ENCODE results near the gene COPRS. TPM values are rescaled to one million over a fixed set of nuclear protein-coding genes. Genes with fewer than 3 reads are reported as not detected.

Gene COPRS
- total and polyA plus RNA-seq, 4 donors = 15.4 to 50.6 (median 27.6) TPM

DNA sequence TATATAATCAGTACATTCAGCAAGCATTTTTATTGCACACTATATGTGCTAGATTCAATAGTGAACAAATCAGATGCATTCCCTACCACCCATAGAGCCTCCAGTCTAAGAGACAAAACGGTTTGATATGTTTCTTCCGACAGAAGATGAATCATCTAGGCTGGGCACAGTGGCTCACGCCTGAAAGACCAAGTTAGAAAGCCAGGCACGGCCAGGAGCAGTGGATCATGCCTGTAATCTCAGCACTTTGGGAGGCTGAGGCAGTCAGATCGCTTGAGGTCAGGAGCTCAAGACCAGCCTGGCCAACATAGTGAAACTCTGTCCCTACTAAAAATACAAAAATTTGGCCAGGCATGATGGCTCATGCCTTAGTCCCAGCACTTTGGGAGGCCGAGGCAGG, 18.3 kb upstream of the COPRS start:
- Histone ChIP-seq H3K36me3 (ENCODE audit: control insufficient read depth in 4 of 4, insufficient read depth in 3 of 4, low read depth in 1 of 4, low read length in 3 of 4) (peaks cover 20 to 63% (median 33%) of the 10 kb centered on the region in 4 donors), H3K9me3 (ENCODE audit: control insufficient read depth in 4 of 4, low read length in 3 of 4) (no peaks in the 10 kb centered on the region), H3K27me3 (ENCODE audit: control insufficient read depth in 4 of 4, insufficient read depth in 4 of 4, low read length in 3 of 4) (no peaks in the 10 kb centered on the region), H3K27ac (ENCODE audit: low read depth in 1 of 2, low read length in 2 of 2) (no peak overlapping the region), H3K4me1 (ENCODE audit: control insufficient read depth in 4 of 4, insufficient read depth in 4 of 4, low read length in 3 of 4) (peaks cover 0 to 6% (median 0%) of the 10 kb centered on the region in 4 donors), H3K9ac (ENCODE audit: low read depth in 1 of 2, low read length in 2 of 2) (no peak overlapping the region), H3K4me3 (ENCODE audit: low read depth in 1 of 3, low read length in 3 of 3) (no peak overlapping the region)
- DNase-seq (ENCODE audit: low spot score) = no peak
- WGBS = 98% methylated on average over 6 of the region's 6 CpGs
- TF ChIP-seq, protein P1, sequence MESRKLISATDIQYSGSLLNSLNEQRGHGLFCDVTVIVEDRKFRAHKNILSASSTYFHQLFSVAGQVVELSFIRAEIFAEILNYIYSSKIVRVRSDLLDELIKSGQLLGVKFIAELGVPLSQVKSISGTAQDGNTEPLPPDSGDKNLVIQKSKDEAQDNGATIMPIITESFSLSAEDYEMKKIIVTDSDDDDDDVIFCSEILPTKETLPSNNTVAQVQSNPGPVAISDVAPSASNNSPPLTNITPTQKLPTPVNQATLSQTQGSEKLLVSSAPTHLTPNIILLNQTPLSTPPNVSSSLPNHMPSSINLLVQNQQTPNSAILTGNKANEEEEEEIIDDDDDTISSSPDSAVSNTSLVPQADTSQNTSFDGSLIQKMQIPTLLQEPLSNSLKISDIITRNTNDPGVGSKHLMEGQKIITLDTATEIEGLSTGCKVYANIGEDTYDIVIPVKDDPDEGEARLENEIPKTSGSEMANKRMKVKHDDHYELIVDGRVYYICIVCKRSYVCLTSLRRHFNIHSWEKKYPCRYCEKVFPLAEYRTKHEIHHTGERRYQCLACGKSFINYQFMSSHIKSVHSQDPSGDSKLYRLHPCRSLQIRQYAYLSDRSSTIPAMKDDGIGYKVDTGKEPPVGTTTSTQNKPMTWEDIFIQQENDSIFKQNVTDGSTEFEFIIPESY (IDR thresholded peaks at IDR 0.05) = no peak

DNA sequence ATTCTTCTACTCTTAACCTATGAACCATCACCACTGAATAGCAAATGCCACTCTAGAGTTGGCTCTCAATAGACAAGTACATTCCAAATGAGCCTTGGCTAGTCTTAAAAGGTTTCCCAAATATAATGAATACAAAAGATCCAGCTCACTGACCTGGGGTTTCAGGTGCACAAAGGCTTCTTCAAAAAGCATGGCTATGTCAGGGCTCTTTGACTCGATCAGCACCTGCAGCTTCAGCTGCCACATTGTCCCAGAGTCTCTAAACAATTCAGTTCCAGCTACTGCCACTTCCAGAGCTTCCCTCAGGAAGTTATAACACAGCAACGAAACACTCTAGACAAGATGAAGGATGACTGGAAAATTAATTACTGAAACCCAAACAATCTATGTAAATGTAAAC, 16.0 kb upstream of the COPRS start:
- Histone ChIP-seq H3K4me3 (ENCODE audit: low read depth in 1 of 3, low read length in 3 of 3) (no peak overlapping the region), H3K9ac (ENCODE audit: low read depth in 1 of 2, low read length in 2 of 2) (no peak overlapping the region), H3K27me3 (ENCODE audit: control insufficient read depth in 4 of 4, insufficient read depth in 4 of 4, low read length in 3 of 4) (no peaks in the 10 kb centered on the region), H3K9me3 (ENCODE audit: control insufficient read depth in 4 of 4, low read length in 3 of 4) (no peaks in the 10 kb centered on the region), H3K36me3 (ENCODE audit: control insufficient read depth in 4 of 4, insufficient read depth in 3 of 4, low read depth in 1 of 4, low read length in 3 of 4) (peaks cover 28 to 67% (median 37%) of the 10 kb centered on the region in 4 donors), H3K4me1 (ENCODE audit: control insufficient read depth in 4 of 4, insufficient read depth in 4 of 4, low read length in 3 of 4) (peaks cover 0 to 1% (median 0%) of the 10 kb centered on the region in 4 donors), H3K27ac (ENCODE audit: low read depth in 1 of 2, low read length in 2 of 2) (no peak overlapping the region)
- 95% methylated on average over 2 of the region's 2 CpGs for WGBS
- TF ChIP-seq HNF4G (IDR thresholded peaks at IDR 0.05) = no peak
- TF ChIP-seq, protein P2, sequence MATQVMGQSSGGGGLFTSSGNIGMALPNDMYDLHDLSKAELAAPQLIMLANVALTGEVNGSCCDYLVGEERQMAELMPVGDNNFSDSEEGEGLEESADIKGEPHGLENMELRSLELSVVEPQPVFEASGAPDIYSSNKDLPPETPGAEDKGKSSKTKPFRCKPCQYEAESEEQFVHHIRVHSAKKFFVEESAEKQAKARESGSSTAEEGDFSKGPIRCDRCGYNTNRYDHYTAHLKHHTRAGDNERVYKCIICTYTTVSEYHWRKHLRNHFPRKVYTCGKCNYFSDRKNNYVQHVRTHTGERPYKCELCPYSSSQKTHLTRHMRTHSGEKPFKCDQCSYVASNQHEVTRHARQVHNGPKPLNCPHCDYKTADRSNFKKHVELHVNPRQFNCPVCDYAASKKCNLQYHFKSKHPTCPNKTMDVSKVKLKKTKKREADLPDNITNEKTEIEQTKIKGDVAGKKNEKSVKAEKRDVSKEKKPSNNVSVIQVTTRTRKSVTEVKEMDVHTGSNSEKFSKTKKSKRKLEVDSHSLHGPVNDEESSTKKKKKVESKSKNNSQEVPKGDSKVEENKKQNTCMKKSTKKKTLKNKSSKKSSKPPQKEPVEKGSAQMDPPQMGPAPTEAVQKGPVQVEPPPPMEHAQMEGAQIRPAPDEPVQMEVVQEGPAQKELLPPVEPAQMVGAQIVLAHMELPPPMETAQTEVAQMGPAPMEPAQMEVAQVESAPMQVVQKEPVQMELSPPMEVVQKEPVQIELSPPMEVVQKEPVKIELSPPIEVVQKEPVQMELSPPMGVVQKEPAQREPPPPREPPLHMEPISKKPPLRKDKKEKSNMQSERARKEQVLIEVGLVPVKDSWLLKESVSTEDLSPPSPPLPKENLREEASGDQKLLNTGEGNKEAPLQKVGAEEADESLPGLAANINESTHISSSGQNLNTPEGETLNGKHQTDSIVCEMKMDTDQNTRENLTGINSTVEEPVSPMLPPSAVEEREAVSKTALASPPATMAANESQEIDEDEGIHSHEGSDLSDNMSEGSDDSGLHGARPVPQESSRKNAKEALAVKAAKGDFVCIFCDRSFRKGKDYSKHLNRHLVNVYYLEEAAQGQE (IDR thresholded peaks at IDR 0.05) = no peak
- TF ChIP-seq SP1 (IDR thresholded peaks at IDR 0.05) = no peak
- TF ChIP-seq, protein P1 (IDR thresholded peaks at IDR 0.05) = no peak
- TF ChIP-seq FOXA1 (IDR thresholded peaks at IDR 0.05) = no peak
- TF ChIP-seq, protein P3, sequence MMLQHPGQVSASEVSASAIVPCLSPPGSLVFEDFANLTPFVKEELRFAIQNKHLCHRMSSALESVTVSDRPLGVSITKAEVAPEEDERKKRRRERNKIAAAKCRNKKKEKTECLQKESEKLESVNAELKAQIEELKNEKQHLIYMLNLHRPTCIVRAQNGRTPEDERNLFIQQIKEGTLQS (IDR thresholded peaks at IDR 0.05) = no peak
- TF ChIP-seq RAD21 (IDR thresholded peaks at IDR 0.05) = no peak
- no peak for TF ChIP-seq JUND (IDR thresholded peaks at IDR 0.05)
- TF ChIP-seq, protein P4, sequence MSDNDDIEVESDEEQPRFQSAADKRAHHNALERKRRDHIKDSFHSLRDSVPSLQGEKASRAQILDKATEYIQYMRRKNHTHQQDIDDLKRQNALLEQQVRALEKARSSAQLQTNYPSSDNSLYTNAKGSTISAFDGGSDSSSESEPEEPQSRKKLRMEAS (IDR thresholded peaks at IDR 0.05) = no peak
- no peak for TF ChIP-seq GABPA (IDR thresholded peaks at IDR 0.05 in 1 of 2, conservative IDR thresholded peaks at IDR 0.05 in 1 of 2)
- no peak for TF ChIP-seq EGR1 (IDR thresholded peaks at IDR 0.05; ENCODE audit: low read depth in 2 of 2)
- DNase-seq (ENCODE audit: low spot score) = no peak

Data from liver (tissue), 9 donors.